GM20000 (cell line): ENCODE results near the gene SLIRP.
"Not testable (repeated sequence)": the region's sequence is repeated elsewhere in the genome, so short reads cannot be mapped to it uniquely, and the experiment has no call there.

Experiments used
- DNase-seq: peaks from one replicate; pipeline ENCODE4 v3.0.0; 2012; ENCODE audit warnings: low spot score
- TF ChIP-seq, protein P1 (sequence below): IDR thresholded peaks from 2 replicates; pipeline ENCODE4 v1.5.1; 2012; ENCODE audit warnings: mild to moderate bottlenecking, control low read depth; ENCODE audit errors: extremely low read depth, missing control alignments

SLIRP gene

DNA sequence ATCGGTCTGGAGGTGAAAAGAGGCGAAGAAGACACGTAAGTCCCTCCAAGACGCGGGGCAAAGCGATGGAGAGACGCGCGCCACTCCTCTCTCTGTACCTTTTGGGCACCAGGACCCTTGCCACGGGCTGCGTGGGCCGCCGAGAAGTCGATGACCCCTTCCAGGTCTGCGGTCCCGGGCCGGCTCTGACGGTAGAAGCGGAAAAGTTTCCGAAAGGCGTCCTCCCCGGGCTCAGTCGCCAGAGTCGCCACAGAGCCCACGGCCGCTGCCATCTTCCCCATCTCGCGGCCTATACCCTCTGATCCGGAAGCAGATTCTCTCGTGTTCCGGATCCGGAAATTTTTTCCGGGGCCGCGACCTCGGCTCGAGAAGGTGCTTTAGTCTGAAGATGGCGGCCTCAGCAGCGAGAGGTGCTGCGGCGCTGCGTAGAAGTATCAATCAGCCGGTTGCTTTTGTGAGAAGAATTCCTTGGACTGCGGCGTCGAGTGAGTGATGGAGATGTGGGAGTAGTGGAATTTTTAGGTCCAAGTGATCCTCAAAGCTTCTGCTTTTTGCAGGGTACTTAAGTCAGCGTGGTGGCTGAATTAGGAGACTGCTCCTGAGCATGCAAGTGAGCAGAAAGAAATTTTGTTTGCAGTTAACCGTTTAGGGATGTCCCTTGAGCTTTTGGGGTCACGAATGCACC is at the start of gene SLIRP, which contains the start of gene ALKBH1:
TSS of gene SLIRP (plus strand) at position 380 of the 685 bp plus-strand sequence. CDS start at position 389, 9 bp downstream.
TSS of gene ALKBH1 (minus strand) at position 300 of the 685 bp plus-strand sequence. CDS start at position 281, 19 bp downstream.
- TF ChIP-seq, protein P1, sequence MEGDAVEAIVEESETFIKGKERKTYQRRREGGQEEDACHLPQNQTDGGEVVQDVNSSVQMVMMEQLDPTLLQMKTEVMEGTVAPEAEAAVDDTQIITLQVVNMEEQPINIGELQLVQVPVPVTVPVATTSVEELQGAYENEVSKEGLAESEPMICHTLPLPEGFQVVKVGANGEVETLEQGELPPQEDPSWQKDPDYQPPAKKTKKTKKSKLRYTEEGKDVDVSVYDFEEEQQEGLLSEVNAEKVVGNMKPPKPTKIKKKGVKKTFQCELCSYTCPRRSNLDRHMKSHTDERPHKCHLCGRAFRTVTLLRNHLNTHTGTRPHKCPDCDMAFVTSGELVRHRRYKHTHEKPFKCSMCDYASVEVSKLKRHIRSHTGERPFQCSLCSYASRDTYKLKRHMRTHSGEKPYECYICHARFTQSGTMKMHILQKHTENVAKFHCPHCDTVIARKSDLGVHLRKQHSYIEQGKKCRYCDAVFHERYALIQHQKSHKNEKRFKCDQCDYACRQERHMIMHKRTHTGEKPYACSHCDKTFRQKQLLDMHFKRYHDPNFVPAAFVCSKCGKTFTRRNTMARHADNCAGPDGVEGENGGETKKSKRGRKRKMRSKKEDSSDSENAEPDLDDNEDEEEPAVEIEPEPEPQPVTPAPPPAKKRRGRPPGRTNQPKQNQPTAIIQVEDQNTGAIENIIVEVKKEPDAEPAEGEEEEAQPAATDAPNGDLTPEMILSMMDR = no peak
- DNase-seq = peak; percentile 88

DNA sequence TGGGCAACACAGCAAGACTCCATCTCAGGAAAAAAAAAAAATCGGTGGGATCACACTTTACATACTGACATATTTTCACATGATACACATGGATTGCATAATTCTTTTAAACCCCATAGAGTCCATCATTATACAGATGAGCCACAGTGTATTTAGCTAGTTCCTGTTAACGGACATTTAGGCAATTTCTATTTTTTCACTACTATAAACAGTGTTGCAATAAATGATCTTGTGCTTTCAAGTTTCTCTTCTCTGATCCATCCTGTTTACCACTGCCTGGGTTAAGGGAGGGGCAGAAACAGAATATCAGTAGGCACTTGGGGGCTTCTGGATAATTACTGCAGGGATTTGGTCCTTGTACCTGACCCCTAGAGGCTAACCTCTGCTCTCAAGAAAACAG is 48.1 kb upstream of the SLIRP start:
- DNase-seq = no peak
- TF ChIP-seq, protein P1 = no peak

DNA sequence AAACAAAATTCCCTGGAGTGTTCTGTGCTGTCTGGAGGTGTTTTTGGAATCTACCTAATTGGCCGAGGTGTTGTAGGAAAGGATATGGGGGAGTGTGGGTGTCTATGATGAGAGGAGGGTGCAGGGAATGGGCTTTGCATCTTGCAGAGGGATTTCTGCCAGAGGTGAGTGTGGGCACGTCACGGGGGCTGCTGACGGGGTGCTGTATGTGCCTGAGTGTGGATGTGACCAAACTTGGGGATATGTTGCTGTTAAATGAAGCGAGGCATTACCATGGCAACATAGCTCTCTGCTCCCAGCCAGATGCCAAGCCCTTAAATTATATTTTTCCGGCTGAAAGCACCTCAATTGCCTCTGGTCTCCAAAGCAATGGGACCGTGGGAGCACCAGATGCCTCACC is 47.1 kb upstream of the SLIRP start:
- TF ChIP-seq, protein P1 = no peak
- no peak for DNase-seq

DNA sequence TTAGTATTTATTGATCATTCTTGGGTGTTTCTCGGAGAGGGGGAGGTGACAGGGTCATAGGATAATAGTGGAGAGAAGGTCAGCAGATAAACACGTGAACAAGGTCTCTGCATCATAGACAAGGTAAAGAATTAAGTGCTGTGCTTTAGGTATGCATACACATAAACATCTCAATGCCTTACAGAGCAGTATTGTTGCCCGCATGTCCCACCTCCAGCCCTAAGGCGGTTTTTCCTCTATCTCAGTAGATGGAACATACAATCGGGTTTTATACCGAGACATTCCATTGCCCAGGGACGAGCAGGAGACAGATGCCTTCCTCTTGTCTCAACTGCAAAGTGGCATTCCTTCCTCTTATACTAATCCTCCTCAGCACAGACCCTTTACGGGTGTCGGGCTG is 46.3 kb upstream of the SLIRP start:
- DNase-seq = not testable (repeated sequence)

DNA sequence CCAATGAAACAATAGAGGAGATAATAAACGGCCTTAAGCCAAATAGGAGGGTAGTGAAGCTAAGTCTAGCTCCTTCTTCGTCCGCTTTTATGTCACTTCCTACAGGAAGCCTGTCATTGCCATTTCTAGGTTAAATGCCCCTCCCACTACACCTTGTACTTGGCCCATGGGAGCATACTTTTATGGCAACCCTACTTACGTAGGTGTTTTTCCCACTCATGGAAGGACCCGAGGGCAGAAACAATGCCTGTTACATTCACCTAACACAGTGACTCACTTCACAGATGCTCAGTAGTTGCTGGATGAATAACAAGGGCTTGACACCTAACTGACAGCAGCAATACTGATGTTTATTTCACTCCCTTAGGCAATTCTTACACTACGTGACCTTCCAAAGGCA is 44.6 kb upstream of the SLIRP start:
- no peak for DNase-seq
- TF ChIP-seq, protein P1 = no peak

DNA sequence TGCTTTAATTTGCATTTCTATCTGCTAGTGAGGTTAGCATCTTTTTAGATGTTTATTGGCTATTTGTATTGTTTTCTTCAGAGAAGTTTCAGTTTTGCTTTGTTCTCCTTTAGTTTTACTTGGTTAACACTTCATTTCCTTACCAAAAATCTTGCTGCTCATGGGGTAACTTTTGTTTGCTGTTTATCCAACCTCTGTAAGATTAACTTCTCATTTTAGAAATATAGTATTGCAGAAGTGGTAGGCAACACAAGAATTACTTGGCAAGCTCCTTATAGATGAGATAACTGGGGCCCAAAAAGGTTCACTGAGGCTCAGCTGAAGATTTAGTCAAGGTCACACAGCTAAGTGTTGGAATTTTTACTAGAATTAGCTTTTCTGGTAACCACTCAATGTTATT is 40.6 kb upstream of the SLIRP start:
- no peak for DNase-seq
- TF ChIP-seq, protein P1 = no peak

DNA sequence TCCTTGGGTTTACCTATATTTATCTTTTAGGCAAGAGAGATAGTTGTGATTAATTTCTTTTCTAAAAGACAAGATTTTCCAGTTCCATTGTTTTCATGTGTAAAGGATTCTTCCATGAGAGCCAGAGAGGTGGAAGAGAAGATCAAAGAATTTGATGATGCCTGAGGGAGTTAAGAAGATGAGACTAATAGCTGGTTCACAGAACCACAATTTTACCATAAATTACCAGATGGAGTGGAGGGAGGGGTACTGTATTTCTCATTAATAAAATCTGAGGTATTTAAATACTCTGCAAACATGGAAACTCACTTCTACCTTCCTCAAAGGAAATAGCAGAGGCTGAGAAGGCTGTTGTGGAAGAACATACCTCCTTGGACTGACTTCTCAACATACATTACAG is 34.7 kb upstream of the SLIRP start:
- TF ChIP-seq, protein P1 = no peak
- DNase-seq = no peak

DNA sequence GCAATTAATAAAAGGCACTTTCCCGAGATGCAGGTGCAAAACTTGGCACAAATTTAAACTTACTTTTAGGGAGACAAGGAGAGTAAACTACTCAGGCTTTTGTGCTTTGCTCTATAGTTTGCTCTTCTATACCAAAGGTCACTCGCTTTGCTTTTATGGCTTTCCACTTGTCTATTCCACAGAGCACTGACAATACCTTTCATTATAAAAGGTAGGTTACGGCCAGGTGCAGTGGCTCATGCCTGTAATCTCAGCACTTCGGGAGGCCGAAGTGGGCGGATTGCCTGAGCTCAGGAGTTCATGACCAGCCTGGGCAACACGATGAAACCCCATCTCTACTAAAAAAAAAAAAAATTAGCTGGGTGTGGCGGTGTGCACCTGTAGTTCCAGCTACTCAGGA is 33.0 kb upstream of the SLIRP start:
- TF ChIP-seq, protein P1 = no peak
- DNase-seq = no peak
